Activated CD8-positive, alpha-beta T cell treated with anti-CD3 and anti-CD28 coated beads for 36 hours (primary cell): ENCODE results near the gene ENG. TPM values are rescaled to one million over a fixed set of nuclear protein-coding genes. Genes with fewer than 3 reads are reported as not detected.
A peak's percentile ranks its signal among the peaks of the same experiment; 100 is the strongest.

Experiments used
- ATAC-seq: fragments of 200-7000 bp; cut with Tn5 transposase; one replicate; pipeline ENCODE4 v1.10.0; 2021; ENCODE audit warnings: mild to moderate bottlenecking, moderate library complexity
- CTCF ChIA-PET: fragments of 350-600 bp; sonication (Branson Sonifier 250); formaldehyde crosslinking; loops from one replicate; lab custom pipeline; 2021; ENCODE audit warnings: antibody characterized with exemption; lab: Charles Lee
- POLR2A ChIA-PET: fragments of 350-600 bp; sonication (Branson Sonifier 250); formaldehyde crosslinking; loops from one replicate; lab custom pipeline; 2021; ENCODE audit warnings: antibody characterized with exemption; lab: Charles Lee
- DNase-seq: peaks from one replicate; pipeline ENCODE4 v3.0.0-alpha.2; 2020
- H3K27ac Mint-ChIP-seq: one replicate; pipeline ENCODE4 v1.8.0; 2021; ENCODE audit warnings: mild to moderate bottlenecking, mixed read lengths
- H3K27me3 Mint-ChIP-seq: one replicate; pipeline ENCODE4 v1.8.0; 2021; ENCODE audit warnings: mixed read lengths
- H3K36me3 Mint-ChIP-seq: one replicate; pipeline ENCODE4 v1.8.0; 2021; ENCODE audit warnings: low read depth, mixed read lengths
- H3K4me1 Mint-ChIP-seq: one replicate; pipeline ENCODE4 v1.8.0; 2021; ENCODE audit warnings: low read depth, mixed read lengths
- H3K4me3 Mint-ChIP-seq: one replicate; pipeline ENCODE4 v1.8.0; 2021; ENCODE audit warnings: mild to moderate bottlenecking, moderate library complexity, mixed read lengths
- H3K9me3 Mint-ChIP-seq: one replicate; pipeline ENCODE4 v1.8.0; 2021; ENCODE audit warnings: mixed read lengths
- CTCF ChIP-seq: fragments of 200-600 bp; IDR thresholded peaks from one replicate; pipeline ENCODE4 v1.8.0; 2022; ENCODE audit warnings: antibody characterized with exemption, mild to moderate bottlenecking
- intact Hi-C: fragments of 100-400 bp; cut with micrococcal nuclease; formaldehyde crosslinking; loops from one replicate; pipeline ENCODE4 v1.10.0; 2022
- total RNA-seq, 2 experiments: library from RNA; stranded (reverse); gene quantifications; one replicate each; pipeline ENCODE4 v1.2.3, GENCODE V29; 2021

The ENG gene
- total RNA-seq, 2 experiments from 2014 or later = 14.2 to 15.0 TPM

GRCh38 chr9:127857278-127857677, 2.8 kb upstream of the ENG start:
- ATAC-seq (no peak), DNase-seq (no peak)
- Mint-ChIP-seq H3K27me3 (no peaks in the 10 kb centered on the region), H3K4me1 (peaks cover 31% of the 10 kb centered on the region), H3K9me3 (no peaks in the 10 kb centered on the region), H3K36me3 (peaks cover under 1% of the 10 kb centered on the region), H3K4me3 (no peak overlapping the region), H3K27ac (no peak overlapping the region)
- ChIA-PET CTCF (interaction anchor here (9.2 kb wide), 1 partner anchor 10 kb away, joined by 107 read pairs; no protein-coding TSS in a partner anchor), POLR2A (no interaction called here)
- intact Hi-C loops = no loop called here
- no peak for TF ChIP-seq CTCF

- no peak for TF ChIP-seq CTCF
- H3K27ac Mint-ChIP-seq = no peak overlapping the region
- H3K4me3 Mint-ChIP-seq = no peak overlapping the region
- ChIA-PET CTCF (interaction anchor here (2.7 to 9.2 kb wide), 2 partner anchors 10 to 122 kb away, joined by 9 to 107 read pairs; partner anchors contain the start of gene TOR2A), POLR2A (no interaction called here)
- intact Hi-C loops = no loop called here
- peaks cover 30% of the 10 kb centered on the region for H3K4me1 Mint-ChIP-seq
- H3K27me3 Mint-ChIP-seq = no peaks in the 10 kb centered on the region
- peaks cover 4% of the 10 kb centered on the region for H3K36me3 Mint-ChIP-seq
- DNase-seq (no peak), ATAC-seq (no peak)
- H3K9me3 Mint-ChIP-seq = no peaks in the 10 kb centered on the region
These were observed 2.3 kb upstream of the ENG start for GRCh38 chr9:127856729-127857116.

DNA sequence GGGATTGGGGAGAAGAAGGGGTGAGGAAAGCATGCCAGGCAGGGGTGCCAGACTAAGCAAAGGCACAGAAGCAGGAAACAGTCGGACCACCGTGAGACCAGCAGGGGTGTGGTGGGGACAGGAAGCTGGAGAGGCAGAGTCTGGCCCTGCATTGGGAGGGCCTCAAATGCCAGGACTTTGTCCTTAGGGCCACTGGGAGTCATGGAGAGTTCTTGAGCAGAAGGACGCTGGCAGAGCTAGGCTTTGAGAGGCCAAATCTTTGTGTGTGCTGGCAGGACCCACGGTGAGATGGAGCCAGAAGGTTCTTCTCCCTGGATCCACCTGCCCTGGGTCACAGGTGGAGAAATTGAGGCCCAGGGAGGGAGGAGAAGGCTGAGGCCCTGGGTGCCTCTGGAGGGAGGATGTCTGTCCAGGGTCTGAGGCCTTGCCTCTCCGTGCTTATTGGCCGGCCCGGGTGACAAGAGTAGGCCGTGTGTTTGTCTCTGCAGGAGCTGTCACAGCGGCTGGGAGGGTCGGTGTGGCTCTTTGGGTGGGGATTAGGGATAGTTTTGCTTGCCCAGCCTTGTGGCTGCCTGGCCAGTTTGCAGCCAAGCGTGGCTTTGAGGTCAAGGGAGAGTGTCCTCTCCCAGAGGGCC, 1.8 kb upstream of the ENG start:
- ATAC-seq (no peak), DNase-seq (no peak)
- peaks cover 4% of the 10 kb centered on the region for H3K36me3 Mint-ChIP-seq
- intact Hi-C loops = no loop called here
- no peaks in the 10 kb centered on the region for H3K9me3 Mint-ChIP-seq
- no peak for TF ChIP-seq CTCF
- ChIA-PET POLR2A (interaction anchor here (0.9 to 2.8 kb wide), 5 partner anchors 9 to 298 kb away, joined by 3 to 8 read pairs (median 3); no protein-coding TSS in a partner anchor), CTCF (interaction anchor here (1.4 to 9.2 kb wide), 4 partner anchors 11 to 121 kb away, joined by 3 to 107 read pairs (median 6); partner anchors contain the start of gene TOR2A)
- no peak overlapping the region for H3K27ac Mint-ChIP-seq
- H3K4me1 Mint-ChIP-seq = peaks cover 26% of the 10 kb centered on the region
- no peak overlapping the region for H3K4me3 Mint-ChIP-seq
- no peaks in the 10 kb centered on the region for H3K27me3 Mint-ChIP-seq

GRCh38 chr9:127855522-127855921, 1.1 kb upstream of the ENG start:
- peaks cover 22% of the 10 kb centered on the region for H3K4me1 Mint-ChIP-seq
- ChIA-PET POLR2A (interaction anchor here (0.9 to 2.8 kb wide), 7 partner anchors 9 to 297 kb away, joined by 3 to 8 read pairs (median 3); partner anchors contain the start of gene CDK9), CTCF (interaction anchor here (0.6 to 9.2 kb wide), 6 partner anchors 11 to 262 kb away, joined by 3 to 107 read pairs (median 4); partner anchors contain the start of genes ST6GALNAC4 and TOR2A)
- no peak overlapping the region for H3K27ac Mint-ChIP-seq
- H3K9me3 Mint-ChIP-seq = no peaks in the 10 kb centered on the region
- TF ChIP-seq CTCF = no peak
- intact Hi-C loops = no loop called here
- peak overlapping the region; percentile 31 for H3K4me3 Mint-ChIP-seq
- ATAC-seq = no peak
- DNase-seq = no peak
- H3K36me3 Mint-ChIP-seq = peaks cover 7% of the 10 kb centered on the region
- no peaks in the 10 kb centered on the region for H3K27me3 Mint-ChIP-seq

DNA sequence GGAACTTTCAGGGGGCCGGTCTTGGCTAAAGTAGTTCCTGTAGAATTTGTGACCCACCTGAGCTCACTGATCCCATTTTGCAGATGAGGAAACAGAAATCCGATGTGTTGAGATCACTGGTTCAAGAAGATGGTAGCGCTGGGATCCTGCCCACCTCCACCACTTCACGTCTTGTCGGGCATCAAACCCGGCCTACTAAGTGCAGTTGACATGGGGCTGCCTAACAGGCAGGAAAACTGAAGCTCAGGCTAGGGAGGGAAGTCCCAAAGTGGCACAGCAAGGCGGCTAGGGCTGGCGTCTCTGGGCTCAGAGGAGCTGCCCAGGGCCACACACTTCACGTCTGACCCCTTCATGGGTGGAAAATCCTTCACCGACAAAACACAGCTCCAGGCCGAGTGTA, 502 bp upstream of the ENG start:
- POLR2A ChIA-PET = interaction anchor here (0.7 to 2.8 kb wide), 8 partner anchors 10 to 296 kb away, joined by 3 to 8 read pairs (median 3); partner anchors contain the start of gene CDK9
- H3K36me3 Mint-ChIP-seq = peaks cover 10% of the 10 kb centered on the region
- DNase-seq (no peak), ATAC-seq (no peak)
- H3K27me3 Mint-ChIP-seq = no peaks in the 10 kb centered on the region
- H3K4me1 Mint-ChIP-seq = peaks cover 22% of the 10 kb centered on the region
- intact Hi-C loops = no loop called here
- TF ChIP-seq CTCF = no peak
- peak overlapping the region; percentile 49 for H3K27ac Mint-ChIP-seq
- no peaks in the 10 kb centered on the region for H3K9me3 Mint-ChIP-seq
- peak overlapping the region; percentile 82 for H3K4me3 Mint-ChIP-seq
- CTCF ChIA-PET = interaction anchor here (0.6 to 9.2 kb wide), 6 partner anchors 12 to 263 kb away, joined by 3 to 107 read pairs (median 4); partner anchors contain the start of genes ST6GALNAC4 and TOR2A
